Measurements from ENCODE around the gene CD22.
"Not testable (repeated sequence)": the region's sequence is repeated elsewhere in the genome, so short reads cannot be mapped to it uniquely, and the experiment has no call there.

CD22 gene

DNA sequence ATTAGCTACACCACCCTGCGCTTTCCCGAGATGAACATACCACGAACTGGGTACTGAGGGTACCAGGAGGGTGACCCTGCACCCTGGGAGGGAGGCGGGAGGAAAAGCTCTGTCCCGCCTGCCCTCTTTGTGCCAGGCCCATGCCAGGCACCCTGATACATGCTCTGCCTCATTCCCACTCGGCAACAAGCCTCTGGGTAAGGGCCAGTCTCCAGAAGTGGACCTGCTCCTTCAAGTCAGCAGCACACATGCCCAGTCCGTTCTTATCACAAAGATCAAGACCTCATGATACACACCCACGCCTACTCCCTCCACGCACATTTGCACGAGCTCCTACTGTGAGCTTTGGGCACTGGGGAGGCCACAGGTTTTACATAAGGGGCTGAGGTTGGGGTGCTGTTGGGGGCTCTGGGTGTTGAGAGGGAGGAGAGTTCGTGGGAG is 16.7 kb downstream of the CD22 start:
- DNase-seq = no peak

GRCh38 chr19:35346193-35347052 is 17.4 kb downstream of the CD22 start:
- DNase-seq = no peak

DNA sequence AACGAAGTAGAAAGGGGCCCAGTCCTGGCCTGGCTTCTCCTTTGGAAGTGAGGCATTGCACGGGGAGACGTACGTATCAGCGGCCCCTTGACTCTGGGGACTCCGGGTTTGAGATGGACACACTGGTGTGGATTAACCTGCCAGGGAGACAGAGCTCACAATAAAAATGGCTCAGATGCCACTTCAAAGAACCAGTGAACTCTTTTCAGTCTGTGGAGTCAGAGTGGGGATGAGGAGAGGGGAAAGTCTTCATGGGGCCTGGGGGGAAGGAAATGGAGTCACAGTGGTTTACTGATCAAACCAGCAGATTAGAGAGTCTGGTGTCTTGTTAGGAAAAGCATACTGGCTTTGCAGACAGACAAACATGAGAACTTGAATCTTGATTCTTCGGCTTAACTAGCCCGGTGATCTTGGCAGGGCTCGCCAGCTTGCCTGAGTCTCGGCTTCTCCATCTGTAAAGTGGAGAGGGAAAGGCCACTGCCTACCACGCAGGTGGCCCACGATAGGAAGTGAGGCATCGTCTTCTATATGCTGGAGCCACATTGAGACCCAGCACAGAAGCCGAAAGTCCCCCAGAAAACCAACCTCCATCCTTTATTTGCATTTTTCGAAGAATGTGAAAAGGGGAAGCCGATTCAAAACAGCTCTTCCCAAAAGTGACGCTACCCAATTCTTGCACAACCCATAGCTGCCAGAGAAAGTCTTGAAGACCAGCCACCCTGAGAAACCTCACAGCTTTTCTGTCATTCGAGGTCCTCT is 18.4 kb downstream of the CD22 start, which contains the start of gene FFAR1:
Gene FFAR1, plus strand, starts transcription at position 732 of the 759 bp plus-strand sequence. CDS start 3,650 bp downstream, outside the sequence.
- no peak for DNase-seq

DNA sequence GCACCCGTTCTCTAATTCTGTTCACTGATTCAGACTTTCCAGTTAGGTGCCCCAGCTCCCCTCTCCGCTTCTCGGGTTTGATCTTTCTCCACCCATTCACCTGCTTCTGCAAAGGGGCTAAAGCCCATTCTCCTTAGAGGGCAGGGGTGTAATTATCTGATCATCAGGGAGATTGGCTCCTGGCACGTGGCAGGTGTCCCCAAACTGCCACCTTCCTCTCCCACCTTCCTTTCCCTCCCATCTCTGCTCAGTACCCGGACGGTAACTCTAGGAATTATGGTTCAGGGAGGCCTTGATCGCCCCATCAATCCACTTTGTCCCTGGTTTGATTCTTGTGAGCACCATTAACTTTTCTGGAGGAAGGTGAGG is 18.9 kb downstream of the CD22 start:
- DNase-seq = no peak

DNA sequence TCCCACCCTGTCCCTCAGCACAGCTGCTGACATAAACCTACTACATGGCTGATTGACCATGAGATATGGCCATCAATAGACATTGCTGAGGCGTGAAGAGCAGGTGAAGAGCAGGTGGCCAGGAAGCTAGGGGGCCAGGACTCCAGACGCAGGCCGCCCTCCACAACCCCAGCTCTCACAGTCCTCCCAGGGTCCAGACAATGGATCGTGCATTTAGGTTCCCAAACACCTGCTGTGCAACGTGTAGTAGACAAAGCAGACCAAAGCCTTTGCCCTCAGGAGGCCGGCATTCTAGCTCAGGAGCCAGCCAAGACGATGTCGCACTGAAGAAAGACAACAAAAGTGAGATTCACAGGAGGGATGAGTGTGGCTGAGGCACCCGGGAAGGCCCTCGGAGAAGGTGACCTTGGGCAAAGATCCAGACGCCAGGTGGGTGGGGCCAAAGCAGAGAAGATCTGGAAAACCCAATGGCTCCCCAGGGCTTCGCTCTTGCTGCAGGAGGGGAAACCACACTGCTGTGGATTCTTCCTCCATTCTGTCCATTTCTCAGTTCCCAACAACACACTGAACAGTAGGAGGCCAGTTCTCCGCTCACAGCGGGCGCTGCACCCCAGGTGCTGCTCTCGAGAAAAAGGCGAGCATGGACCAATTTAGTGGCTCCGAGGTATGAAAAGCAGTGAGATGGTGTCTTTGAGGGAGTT is 20.1 kb downstream of the CD22 start:
- DNase-seq = no peak

- no peak for DNase-seq
Measured at GRCh38 chr19:35349614-35350521, 20.9 kb downstream of the CD22 start.

DNA sequence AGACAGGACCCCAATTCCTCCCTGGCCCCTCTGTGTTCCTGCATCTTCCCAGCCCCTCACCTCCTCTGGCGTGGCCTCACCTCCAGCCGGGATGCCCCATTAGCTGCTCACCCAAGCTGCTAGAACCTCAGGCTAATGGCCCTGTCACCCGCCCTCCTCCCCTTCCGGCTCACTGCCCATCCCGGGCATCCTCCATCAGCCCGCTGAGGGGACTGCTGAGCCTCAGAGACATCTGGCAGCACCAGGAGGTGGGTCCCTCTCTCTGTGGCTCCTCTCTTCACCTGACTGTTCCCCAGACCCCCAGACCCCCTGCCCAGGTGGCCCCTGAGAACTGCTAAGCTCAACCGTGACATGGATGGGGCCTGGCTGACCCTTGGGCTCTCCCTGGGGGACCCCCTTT is 21.6 kb downstream of the CD22 start:
- DNase-seq = no peak

GRCh38 chr19:35351411-35352176 is 22.6 kb downstream of the CD22 start:
- DNase-seq = no peak

DNA sequence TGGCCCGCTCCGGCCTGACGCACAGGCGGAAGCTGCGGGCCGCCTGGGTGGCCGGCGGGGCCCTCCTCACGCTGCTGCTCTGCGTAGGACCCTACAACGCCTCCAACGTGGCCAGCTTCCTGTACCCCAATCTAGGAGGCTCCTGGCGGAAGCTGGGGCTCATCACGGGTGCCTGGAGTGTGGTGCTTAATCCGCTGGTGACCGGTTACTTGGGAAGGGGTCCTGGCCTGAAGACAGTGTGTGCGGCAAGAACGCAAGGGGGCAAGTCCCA is 23.1 kb downstream of the CD22 start:
- DNase-seq = no peak

DNA sequence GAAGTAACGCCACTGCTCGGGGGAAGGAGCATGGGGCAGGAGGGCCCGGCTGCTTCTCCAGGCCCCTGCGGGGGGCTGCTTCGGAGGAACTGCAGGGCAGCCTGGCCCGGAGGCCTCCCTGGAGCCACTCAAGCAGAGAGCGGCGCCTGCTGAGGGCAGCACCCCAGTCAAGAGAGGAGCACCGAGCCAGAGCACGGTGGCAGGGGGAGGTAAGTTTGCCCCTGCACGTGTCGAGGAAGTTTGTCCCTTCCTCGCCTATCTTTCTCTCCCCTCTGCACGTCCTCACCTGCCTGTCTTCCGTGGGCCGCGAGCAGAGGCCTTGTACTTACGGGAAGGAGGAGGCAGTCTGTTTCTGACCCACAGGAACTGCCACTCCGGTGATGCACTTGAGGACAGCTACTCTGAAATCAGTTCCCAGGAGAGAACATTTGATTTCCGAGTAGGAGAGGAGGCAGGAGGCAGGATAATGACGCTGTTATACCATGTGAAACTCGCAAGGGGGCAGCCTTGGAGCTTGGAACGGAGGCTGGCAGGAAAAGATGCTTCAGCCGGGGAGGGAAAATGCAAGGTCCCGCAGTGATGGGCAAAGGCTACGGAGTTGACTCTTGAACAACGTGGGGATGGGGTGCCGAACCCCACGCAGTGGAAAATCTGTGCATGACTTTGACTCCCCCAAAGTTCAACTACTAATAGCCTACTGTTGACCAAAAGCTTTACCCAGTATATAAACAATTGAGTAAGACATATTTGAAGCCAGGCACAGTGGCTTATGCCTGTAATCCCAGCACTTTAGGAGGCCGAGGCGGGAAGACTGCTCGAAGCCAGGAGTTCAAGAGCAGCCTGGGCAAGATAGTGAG is 23.7 kb downstream of the CD22 start:
- DNase-seq = peak; percentile 0

- no peak for DNase-seq
Measured at GRCh38 chr19:35353635-35354034, 24.6 kb downstream of the CD22 start.

DNA sequence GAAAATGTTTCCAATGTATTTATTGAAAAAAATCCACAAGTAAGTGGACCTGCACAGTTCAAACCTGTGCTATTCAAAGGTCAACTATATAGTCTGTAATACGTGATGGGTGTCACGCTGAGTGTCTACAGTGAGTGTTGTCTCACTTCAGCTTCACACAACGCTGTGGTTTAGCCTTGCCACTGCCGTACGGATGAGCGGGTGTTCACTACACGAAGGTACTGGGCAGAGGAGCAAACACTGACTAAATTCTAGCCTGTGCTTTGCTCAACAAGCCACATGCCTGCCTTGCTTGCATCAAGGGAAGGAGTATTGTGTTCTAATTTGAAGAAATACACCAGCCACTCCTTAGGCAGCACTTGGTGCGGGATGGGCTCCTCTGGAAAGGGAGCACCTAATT is 25.9 kb downstream of the CD22 start:
- no peak for DNase-seq

DNA sequence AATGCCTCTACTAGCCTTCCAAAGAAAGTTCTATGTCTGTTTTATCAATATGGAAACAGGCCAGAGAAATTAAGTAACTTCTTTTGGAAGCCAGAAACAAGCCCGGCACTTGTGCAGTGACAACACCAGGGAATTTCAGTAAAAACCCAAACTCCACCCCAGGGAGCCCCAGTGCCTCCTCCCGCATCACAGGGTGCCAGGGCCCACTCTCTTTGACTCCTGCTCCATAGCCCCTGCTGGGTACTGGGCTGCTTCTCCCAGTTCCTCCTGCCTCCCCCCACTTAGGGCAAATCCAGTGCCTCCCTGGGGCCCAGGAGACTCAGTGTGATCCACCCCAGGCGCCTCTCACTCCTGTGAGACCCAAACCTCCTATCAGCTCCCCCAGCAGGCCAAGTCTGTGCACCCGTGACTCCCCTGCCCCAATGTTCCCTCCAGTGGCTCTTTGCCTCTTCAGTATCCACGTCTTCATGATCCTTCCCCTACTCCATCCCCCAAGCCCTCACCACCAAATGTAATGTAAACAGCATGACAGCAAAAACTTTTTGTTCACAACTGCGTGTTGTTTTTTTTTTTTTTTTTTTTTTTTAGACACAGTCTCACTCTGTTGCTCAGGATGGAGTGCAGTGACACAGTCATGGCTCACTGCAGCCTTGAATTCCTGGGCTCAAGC is 26.9 kb downstream of the CD22 start:
- no peak for DNase-seq

- DNase-seq = no peak
Measured at GRCh38 chr19:35357867-35358573, 29.0 kb downstream of the CD22 start, which contains the start of gene FFAR3. Gene FFAR3, plus strand, starts transcription at chr19:35358460. Its CDS starts 431 bp downstream, at chr19:35358891.

- DNase-seq = not testable (repeated sequence)
Measured at GRCh38 chr19:35358834-35359233, 29.8 kb downstream of the CD22 start.

- DNase-seq = not testable (repeated sequence)
Measured at GRCh38 chr19:35359395-35359794, 30.4 kb downstream of the CD22 start.

- not testable (repeated sequence) for DNase-seq
Measured at GRCh38 chr19:35360081-35360480, 31.1 kb downstream of the CD22 start.

DNA sequence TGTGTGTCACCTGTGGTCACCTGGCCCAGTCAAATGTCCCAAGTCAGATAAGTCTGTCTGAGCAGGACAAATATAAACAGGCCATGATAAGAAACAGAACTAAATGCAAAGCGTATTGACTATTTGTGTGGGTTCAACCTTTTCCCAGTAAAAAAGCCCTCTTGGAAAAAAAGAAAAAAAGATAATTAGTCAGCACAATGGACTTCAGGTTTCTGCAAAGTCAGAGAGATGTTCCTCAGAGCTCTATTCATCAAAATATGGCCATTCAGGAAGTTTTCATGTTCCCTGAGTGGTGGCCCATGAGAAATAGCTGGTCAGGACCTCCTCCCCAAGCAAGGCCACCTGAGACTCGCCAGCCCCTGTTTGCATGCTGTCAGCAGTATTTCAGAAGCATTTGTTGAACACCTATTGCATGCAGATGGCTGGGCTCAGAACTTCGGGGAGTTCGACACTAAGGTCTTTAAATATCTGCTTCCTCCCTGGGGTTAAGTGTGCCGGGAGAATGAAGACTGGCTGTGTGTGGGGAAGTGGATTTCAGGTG is 32.0 kb downstream of the CD22 start:
- DNase-seq = no peak

Data from NCI-H1417 treated with DMSO at 0.1 percent for 48 hours (cell line).